GM21717 (cell line): ENCODE measurements around the gene DYNC1H1.
"Not testable (repeated sequence)": the region's sequence is repeated elsewhere in the genome, so short reads cannot be mapped to it uniquely, and the experiment has no call there.

Experiments
- ATAC-seq: cut with Tn5 transposase; IDR thresholded peaks from one replicate; pipeline ENCODE4 v1.9.1; 2021; ENCODE audit warnings: mild to moderate bottlenecking, moderate library complexity; ENCODE audit not compliant: unreplicated experiment

Gene DYNC1H1

DNA sequence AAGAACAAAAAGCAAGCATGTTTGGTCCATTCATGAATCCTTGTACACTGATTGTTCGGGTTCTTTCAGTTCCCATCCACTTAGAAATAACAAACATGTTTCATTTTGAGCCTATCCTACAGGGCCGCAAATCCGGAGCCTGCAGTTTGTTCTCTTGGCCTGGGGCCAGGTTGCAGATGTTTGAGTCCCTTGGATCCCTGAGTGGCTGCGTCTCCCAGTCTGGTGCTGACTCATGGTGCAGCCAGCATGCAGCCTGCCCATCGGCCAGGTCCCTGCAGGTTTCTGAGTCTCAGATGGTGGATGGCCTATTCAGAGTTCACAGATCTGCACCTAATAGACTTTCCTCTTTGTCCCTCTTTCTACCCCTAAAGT is 1.9 kb upstream of the DYNC1H1 start:
- ATAC-seq = no peak

DNA sequence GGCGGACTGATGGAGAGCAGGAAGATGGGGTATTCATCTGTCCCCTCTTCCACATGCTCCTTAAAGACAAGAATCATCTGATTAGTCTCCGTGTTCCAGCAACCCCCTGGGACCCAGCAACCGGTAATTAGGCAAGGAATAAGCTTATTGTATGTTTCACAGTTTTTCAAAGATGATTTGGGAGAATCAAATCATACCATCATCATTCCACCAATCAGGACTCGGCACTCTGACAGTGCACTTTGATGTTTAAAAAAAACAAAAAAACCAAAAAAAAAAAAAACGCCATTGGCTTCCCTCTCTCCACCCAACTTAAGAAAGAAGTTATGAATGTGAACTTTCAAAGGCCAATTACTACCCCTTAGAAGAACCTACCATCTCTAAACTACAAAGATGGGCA is 1.3 kb upstream of the DYNC1H1 start:
- ATAC-seq = no peak

DNA sequence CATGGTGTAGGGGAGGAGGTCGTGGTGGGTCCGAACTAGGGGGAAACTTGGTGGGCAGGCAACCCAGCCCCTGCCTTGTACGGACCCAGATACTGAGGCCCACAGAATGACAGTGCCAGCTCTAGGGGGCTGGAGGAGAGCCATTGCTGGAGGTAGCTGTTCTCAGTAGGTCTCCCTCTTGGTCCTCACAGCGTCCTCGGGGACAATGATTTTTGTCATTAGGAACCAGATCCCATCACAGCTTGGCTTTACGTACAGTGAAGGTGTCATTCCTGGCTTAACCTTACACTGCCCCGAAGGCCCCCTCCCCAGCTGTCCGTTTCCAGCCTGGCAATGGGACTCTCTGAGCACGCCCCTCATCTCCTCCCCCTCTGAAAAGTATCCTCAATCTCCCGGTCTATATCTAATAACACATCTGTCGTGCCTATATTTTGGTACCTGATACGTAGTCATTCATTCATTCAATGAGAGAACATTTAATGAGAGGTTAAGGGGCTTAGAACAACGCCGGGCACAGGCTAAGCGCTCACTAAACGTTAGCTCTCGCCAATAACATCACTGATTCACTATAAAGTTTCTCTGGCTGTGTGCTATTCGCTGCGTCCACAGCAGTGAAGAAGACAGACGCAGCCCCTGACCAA is 597 bp upstream of the DYNC1H1 start:
- ATAC-seq = no peak

DNA sequence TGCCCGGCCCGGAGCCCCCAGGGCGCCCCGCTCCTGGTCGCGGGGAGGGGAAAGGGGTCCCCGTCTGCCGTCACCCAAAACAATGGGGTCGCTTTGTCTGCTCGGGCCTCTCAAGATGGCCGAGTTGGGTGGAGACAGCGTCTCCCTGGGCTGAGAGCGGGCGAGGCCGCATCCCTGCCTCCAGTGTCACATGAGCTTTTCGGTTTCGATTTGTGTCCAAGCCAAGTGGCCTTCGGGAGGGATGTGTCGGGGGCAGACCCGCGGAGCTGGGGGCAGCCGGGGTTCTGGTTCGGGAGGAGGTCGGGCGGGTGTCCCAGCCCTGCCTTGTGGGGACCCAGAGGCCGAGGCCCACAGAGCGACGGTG is 790 bp downstream of the DYNC1H1 start:
- ATAC-seq = peak; percentile 45

DNA sequence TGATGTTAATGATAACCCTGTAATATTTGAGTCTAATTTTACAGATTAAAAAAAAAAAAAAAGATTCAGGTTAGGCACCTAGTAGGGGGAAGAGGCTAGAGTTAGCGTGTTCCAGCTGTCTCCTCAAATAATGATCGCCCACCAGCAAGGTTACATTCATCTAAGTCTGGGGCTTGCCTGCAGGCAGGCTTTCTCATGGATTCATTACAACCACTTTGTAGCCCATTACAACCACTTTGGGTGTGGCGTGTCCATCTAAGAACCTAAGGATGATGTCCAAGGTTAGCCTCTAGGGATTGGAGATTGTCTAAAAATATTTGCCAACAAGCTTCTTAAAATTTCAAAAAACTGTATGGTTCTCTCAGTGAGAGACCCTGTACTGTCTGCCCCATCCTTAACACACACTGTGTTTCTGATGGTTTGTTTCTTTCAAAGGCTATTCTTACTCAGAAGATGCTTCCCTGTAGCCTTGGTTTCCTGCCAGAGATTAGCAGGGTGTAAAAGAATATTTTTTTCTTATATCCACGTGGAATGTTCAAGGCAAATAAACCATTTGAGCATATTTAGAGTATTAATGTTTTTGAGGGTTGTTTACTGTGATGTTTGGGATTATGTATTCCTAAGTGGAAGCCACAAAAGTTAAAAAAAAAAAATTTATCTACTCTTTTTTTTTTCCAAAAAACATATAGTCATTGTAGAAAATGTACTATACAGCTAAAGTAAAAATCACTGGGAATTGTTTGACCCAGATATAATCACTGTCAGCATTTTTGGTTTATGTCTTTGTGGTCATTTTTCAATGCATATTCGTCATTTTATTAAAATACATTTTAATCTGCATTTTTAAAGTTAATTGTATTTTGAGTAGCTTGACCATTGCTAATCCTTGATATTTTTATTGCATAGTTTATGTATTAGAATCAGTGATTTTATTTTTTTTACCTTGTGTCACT is 1.7 kb downstream of the DYNC1H1 start:
- no peak for ATAC-seq

DNA sequence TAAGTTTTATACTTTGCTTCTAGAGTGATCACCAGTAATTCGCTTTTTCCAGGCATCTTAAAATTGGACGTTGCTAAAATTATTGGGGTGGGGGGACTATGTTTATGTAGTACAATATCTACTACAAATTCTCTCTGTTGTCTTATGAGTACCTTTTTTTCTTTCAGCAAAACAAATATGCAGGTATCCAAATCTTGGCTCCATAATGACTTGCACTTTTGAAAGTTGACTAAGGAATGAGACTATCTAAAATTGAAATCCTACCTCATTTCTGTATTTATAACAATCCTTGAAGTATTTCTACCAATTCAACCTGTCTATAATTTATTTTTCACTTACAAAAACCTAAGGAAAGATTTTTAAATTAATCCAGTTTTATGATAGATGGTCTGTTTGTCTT is 2.4 kb downstream of the DYNC1H1 start:
- no peak for ATAC-seq

DNA sequence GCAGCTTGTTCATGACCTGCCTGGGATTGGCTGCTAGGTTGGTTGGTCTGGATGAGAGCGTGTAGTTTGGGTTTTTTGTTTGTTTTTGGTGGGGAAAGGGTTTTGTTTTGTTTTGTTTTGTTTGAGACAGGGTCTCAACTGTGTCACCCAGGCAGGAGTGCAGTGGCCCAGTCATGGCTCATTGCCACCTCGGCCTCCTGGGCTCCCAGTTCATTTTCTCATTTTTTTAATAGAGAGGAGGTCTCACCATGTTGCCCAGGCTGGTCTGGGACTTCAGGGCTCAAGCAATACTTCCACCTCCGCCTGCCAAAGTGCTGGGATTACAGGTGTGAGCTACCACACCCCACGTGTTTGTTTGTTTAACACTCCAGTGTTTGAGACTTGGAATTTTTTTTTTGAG is 3.8 kb downstream of the DYNC1H1 start:
- ATAC-seq = no peak

DNA sequence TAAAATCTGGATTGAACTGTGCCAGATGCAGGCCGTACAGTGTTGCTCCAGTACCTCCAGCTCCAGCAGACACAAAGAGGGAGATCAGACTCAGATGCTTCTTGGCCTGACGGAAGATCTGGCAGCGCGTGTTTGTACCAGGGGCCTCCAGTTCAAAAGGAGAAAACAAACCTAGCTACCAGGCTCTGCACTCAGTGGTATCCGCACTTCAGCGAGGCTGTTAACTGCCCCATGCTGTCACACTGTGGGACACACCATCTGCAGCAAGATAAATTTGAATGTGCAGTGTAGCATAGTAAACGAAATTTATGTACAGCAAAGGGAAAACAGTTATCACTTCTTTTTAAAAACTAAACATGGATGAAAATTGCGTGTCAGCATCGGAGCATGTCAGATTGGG is 5.1 kb downstream of the DYNC1H1 start:
- no peak for ATAC-seq

DNA sequence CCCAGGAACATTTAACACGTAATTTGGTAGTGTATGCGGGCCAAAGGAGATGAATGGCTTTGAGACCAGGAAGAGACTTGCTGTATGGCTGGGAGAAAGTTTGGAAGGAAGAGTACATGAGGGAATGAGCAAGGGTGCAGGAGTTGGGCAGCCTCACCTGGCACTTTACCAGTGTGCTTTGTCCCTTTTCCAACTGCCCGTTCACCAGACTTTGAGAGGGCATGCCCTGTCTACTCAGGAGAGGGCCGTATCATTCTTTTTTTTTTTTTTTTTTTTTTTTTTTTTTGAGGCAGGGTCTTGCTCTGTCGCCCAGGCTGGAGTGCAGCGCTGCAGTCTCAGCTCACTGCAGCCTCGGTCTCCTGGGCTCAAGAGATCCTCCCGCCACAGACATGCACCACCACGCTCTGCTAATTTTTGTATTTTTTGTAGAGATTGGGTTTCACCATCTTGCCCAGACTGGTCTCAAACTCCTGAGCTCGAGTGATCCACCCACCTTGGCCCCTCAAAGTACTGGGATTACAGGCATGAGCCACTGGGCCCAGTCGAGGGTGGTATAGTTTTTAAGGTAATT is 6.5 kb downstream of the DYNC1H1 start:
- ATAC-seq = no peak

DNA sequence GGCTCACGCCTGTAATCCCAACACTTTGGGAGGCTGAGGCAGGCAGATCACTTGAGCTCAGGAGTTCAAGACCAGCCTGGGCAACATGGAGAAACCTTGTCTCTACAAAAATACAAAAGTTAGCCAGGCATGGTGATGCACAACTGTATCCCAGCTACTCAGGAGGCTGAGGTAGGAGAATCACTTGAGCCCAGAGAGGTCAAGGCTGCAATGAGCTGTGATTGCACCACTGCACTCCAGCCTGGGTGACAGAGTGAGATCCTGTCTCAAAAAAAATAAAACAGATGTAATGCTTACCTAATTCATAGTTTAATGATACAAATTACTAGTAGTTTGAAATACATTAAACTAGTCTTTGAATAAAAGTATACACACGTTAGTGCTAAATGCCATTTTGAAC is 7.1 kb downstream of the DYNC1H1 start:
- not testable (repeated sequence) for ATAC-seq

DNA sequence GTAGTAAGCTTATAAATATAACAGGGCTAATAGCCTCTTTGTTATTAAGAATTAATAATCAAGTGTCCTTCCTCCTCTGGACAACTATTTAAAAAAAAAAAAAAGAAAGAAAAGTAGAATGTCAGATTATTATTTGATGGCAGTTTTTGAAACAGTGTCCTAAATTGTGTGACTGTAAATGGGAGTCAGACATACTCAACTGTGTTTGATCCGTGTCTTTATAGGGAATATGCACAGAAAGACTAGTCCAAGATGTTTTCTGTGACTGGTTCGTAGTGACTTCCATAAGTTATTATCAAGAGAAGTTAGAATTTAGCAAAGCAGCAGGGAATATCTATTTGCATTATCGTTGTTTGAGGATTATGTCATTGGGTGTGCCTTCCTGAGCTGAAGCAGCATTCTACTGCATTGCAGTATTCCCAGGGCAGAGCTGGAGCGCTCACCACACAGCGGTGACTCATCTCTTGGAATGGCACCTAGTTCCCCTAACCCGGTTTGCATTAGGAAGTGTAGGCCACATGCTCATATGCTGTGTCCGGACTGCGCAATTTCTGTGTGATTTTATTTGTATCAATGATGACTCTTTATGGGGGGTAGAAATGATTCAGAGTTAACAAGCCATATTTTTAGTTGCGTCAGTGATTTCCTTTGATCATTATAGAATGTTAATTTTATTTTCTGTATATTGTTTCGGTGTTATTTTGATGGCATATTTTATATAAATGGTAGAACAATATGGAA is 7.9 kb downstream of the DYNC1H1 start:
- no peak for ATAC-seq

DNA sequence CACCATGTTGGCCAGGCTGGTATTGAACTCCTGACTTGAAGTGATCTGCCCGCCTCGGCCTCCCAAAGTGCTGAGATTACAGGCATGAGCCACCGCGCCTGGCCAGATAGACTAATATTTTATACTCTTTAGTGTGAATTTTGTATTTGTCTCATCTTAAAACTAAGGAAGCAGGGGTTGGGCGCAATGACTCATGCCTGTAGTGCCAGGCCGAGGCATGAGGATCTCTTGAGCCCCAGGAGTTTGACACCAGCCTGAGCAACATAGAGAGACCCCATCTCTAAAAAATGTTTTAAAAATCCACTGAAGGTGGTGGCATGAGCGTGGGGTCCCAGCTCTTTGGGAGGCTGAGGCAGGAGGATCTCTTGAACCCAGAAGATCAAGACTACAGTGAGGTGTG is 9.0 kb downstream of the DYNC1H1 start:
- no peak for ATAC-seq

DNA sequence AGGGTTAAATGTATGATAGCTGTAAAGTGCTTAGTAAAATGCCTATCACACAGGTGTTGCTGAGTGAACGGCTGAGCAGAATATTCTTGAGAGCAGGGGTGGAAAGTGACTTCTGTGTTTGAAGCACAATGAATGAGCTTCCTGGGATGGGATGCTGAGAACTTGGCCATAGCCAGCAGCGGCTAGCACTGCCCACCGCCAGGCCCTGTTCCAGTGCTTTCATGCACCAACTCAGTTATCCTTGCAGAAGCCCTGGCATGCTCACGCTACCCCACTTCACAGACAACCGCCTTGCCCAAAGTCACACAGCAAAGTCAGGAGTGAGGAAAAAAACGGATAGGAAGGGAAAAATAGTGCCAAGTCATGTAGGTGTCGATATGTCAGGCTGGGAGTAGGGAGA is 10.9 kb downstream of the DYNC1H1 start:
- no peak for ATAC-seq

DNA sequence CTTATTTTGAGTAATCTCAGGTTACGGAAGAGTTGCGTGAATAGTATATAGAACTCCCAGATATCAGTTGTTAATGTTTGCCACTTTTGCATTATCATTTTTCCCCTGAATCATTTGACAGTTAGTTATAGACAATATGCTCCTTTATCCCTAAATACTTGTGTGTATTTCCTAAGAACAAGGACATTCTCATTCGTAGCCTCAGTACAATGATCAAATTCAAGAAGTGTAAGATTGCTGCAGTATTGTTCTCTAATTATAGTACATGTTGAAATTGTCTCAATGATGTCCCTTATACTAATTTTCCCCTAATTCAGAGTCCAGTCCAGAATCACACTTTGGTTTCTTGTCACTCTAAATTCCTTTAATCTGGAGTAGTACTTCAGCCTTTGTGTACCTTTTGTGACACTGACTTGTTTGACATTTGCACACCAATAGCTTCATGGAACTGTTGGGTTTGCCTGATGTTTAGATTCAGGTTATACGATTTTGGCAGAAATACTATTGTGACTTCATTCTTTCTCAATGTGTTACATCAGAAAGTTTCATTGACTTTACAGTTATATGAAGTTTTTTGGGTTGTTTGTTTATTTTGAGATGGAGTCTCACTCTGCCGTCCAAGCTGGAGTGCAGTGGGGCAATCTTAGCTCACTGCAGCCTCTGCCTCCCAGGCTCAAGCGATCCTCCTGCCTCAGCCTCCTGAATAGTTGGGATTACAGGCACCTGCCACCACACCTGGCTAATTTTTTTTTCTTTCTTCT is 13.1 kb downstream of the DYNC1H1 start:
- no peak for ATAC-seq

DNA sequence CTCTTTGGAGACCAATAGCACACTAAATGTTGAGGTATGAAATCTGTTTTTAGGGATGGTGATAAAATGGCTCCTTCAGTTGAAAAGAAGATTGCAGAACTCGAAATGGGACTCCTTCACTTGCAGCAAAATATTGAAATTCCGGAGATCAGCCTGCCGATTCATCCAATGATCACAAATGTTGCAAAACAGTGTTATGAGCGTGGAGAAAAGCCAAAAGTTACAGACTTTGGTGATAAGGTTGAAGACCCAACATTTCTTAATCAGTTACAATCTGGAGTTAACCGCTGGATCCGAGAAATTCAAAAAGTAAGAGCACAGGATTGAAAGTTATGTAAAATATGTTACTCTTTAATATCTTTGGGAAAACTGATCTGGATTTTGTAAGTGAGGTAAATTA is 15.3 kb downstream of the DYNC1H1 start:
- ATAC-seq = no peak

DNA sequence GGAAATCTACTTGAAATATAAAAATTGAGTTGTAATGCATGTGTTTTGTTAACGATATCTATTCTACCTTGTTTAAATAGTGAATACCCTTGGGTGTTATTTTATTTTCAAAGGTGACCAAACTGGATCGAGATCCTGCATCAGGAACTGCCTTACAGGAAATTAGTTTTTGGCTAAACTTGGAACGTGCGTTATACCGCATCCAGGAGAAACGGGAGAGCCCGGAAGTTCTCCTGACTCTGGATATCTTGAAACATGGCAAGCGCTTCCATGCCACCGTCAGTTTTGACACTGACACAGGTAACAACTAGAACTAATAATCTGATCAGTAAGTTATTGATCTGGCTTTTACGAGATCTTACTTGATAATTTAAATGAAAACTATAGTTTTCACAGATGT is 15.9 kb downstream of the DYNC1H1 start:
- no peak for ATAC-seq

DNA sequence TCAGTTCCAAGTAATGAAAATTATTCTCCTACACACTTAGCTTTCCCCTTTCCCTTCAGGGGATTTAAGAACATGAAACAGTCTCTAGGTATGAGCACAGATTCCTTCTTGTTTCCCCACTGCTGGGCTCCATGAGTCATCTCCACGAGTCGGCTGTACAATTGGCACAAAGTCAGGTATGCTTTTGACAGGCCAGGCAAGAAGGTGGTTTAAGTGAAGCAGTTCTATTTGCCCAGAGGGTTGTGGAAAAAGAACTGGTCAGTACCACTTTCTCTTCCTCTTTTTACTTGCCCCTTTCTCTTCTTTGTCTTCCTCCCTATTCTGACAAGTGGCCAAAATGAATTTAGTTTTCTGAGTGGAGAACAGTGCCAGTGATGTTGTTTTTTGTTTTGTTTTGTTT is 16.3 kb downstream of the DYNC1H1 start:
- peak; percentile 88 for ATAC-seq

DNA sequence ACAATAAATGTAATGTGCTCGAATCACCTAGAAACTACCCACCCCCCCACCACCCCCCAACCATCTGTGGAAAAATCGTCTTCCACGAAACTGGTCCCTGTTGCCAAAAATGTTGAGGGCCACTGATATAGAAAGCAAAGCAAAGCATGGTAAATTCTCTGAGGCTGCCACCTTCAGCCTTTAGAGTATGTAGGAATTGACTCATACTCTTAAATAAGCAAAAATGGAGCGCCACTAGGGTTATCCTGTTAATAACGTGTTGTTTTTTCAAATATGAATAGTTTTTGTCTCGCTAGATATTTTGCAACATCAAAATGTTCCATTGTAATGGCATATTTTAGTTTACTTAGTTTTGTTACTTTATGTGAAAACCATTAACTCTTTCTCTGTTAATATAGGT is 18.2 kb downstream of the DYNC1H1 start:
- ATAC-seq = no peak

DNA sequence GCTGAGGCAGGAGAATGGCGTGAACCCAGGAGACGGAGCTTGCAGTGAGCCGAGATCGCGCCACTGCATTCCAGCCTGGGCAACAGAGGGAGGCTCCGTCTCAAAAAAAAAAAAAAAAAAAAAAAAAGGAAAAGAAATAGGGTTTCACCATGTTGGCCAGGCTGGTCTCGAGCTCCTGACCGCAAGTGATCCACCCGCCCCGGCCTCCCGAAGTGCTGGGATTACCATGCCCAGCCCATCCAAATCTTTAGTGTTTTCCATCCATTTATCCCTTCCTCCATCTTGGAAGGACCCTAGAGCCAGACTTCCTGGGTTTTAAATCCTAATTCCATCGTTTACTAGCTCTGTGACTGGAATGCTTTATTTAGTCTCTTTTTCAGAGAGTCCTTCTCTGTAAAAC is 20.5 kb downstream of the DYNC1H1 start:
- not testable (repeated sequence) for ATAC-seq

DNA sequence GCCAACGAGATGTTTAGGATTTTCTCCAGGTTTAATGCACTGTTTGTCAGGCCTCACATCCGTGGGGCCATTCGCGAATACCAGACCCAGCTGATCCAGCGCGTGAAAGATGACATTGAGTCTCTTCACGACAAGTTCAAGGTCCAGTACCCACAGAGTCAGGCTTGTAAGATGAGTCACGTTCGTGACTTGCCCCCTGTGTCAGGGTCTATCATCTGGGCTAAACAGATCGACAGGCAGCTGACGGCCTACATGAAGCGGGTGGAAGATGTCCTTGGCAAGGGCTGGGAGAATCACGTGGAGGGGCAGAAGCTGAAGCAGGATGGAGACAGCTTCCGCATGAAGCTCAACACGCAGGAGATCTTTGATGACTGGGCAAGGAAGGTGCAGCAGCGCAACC is 21.6 kb downstream of the DYNC1H1 start:
- ATAC-seq = no peak

DNA sequence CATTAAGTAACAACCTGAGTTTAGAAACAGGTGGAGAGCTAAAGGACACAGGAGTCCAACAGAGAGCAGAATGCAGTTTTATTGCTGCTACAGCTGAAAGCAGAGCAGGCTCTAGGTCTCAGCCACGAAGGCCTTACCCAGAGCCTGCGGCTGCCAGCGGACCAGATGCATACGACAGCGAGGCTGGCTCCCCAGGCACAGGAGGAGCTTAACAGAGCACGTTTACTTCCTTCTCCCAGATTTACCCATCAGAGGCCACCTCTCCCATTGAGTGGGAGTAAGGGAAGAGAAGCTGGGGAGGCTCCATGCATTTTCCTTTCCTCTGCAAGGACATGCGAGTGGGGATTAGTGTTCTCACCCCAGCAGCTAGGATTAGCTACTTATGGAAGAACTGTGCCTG is 22.6 kb downstream of the DYNC1H1 start:
- no peak for ATAC-seq
